HCT116 (cell line): Measurements from ENCODE around the gene RPTOR. TPM values are rescaled to one million over a fixed set of nuclear protein-coding genes. Genes with fewer than 3 reads are reported as not detected.

Experiments used
- ATAC-seq: fragments of 200-7000 bp; cut with Tn5 transposase; 2 replicates; pipeline ENCODE4 v1.9.1; 2020; ENCODE audit warnings: mild to moderate bottlenecking, moderate library complexity
- BruUV-seq: library from RNA; stranded (reverse); fragments of 400-500 nt; replicated peaks from 2 replicates; lab custom pipeline; 2021; lab: Mats Ljungman, UMichigan
- CTCF ChIA-PET: fragments of 300-600 bp; sonication (Branson Sonifier 250); formaldehyde crosslinking; loops from one replicate; lab custom pipeline; 2021; ENCODE audit warnings: antibody characterized with exemption; lab: Charles Lee
- POLR2A ChIA-PET: fragments of 300-600, 350-600 bp; sonication (Branson Sonifier 250); formaldehyde crosslinking; loops from one replicate; lab custom pipeline; 2021; ENCODE audit warnings: antibody characterized with exemption; lab: Charles Lee
- RAD21 ChIA-PET, 2 experiments: fragments of 300-600 bp; sonication (Branson Sonifier 250); formaldehyde crosslinking; loops; one replicate each; lab custom pipeline; 2023; ENCODE audit warnings: low total read pairs in 2 of 2; ENCODE audit not compliant: uncharacterized antibody in 2 of 2, unreplicated experiment in 2 of 2, low non-redundant PET in 1 of 2; lab: Charles Lee
- DNase-seq: peaks from one replicate; pipeline ENCODE4 v3.0.0-alpha.2; 2010; ENCODE audit warnings: low read depth, low spot score
- H2AFZ ChIP-seq: fragments of 200-600 bp; shearing (Covaris generic), sonication (generic); 2 replicates; pipeline ENCODE4 v1.6.1; 2017; ENCODE audit warnings: low read depth, mixed run types, mixed read lengths, antibody characterized with exemption, low read length; ENCODE audit not compliant: poor library complexity, severe bottlenecking
- H3K27ac ChIP-seq: 2 replicates; pipeline ENCODE4 v1.5.1; 2012; ENCODE audit warnings: low read depth, low read length
- H3K27me3 ChIP-seq: fragments of 200-600 bp; sonication (generic); 2 replicates; pipeline ENCODE4 v1.6.1; 2016; ENCODE audit warnings: mixed run types, low read length, mixed read lengths; ENCODE audit not compliant: insufficient read depth
- H3K36me3 ChIP-seq, 2 experiments: fragments of 200-500 bp in 1 of 2; fragments of 200-600 bp in 1 of 2; sonication (Bioruptor generic) in 1 of 2; sonication (generic) in 1 of 2; 2 replicates each; pipeline versions ENCODE4 v1.5.1 to v1.6.1; 2014 to 2016; ENCODE audit warnings: low read length in 2 of 2, inconsistent platforms in 1 of 2, mixed read lengths in 1 of 2, mixed run types in 1 of 2; ENCODE audit not compliant: insufficient read depth in 2 of 2, control insufficient read depth in 1 of 2
- H3K4me1 ChIP-seq, 2 experiments: fragments of 200-600 bp in 1 of 2; sonication (generic) in 1 of 2; 2 replicates each; pipeline versions ENCODE4 v1.5.1 to v1.6.1; 2012 to 2017; ENCODE audit warnings: low read length in 2 of 2, inconsistent platforms in 1 of 2, mild to moderate bottlenecking in 1 of 2, mixed read lengths in 1 of 2, mixed run types in 1 of 2, moderate library complexity in 1 of 2; ENCODE audit not compliant: insufficient read depth in 2 of 2, control insufficient read depth in 1 of 2
- H3K4me2 ChIP-seq: fragments of 200-600 bp; sonication (generic); 2 replicates; pipeline ENCODE4 v1.6.1; 2017; ENCODE audit warnings: mixed run types, low read length, mixed read lengths
- H3K4me3 ChIP-seq, 2 experiments: fragments of 200-600 bp in 1 of 2; sonication (generic) in 1 of 2; replicated peaks in 1 of 2; 2 replicates each; pipeline ENCODE4 v1.5.1; 2011 to 2016; ENCODE audit warnings: low read length in 2 of 2, control low read depth in 1 of 2, low read depth in 1 of 2, mild to moderate bottlenecking in 1 of 2, mixed read lengths in 1 of 2, mixed run types in 1 of 2
- H3K79me2 ChIP-seq: fragments of 200-600 bp; sonication (generic); 2 replicates; pipeline ENCODE4 v1.6.1; 2017; ENCODE audit warnings: mild to moderate bottlenecking, mixed run types, low read length, moderate library complexity, mixed read lengths; ENCODE audit not compliant: insufficient read depth
- H3K9ac ChIP-seq: fragments of 200-600 bp; sonication (generic); 2 replicates; pipeline ENCODE4 v1.6.1; 2016; ENCODE audit warnings: low read length, mixed read lengths
- H3K9me2 ChIP-seq: fragments of 200-600 bp; sonication (generic), shearing (Covaris generic); 2 replicates; pipeline ENCODE4 v1.6.1; 2017; ENCODE audit warnings: mixed run types, mild to moderate bottlenecking, moderate library complexity; ENCODE audit not compliant: insufficient read depth
- H3K9me3 ChIP-seq, 2 experiments: fragments of 200-500 bp in 1 of 2; fragments of 200-600 bp in 1 of 2; sonication (Bioruptor generic) in 1 of 2; sonication (generic) in 1 of 2; 2 replicates each; pipeline ENCODE4 v1.6.1; 2014 to 2017; ENCODE audit warnings: low read length in 2 of 2, mixed read lengths in 2 of 2, inconsistent platforms in 1 of 2, low read depth in 1 of 2, mild to moderate bottlenecking in 1 of 2, mixed run types in 1 of 2, moderate library complexity in 1 of 2; ENCODE audit not compliant: control insufficient read depth in 1 of 2, insufficient read depth in 1 of 2
- H4K20me1 ChIP-seq: fragments of 200-600 bp; sonication (generic), shearing (Covaris generic); 2 replicates; pipeline ENCODE4 v1.6.1; 2017; ENCODE audit warnings: mixed run types, mild to moderate bottlenecking, moderate library complexity; ENCODE audit not compliant: insufficient read depth
- ATF3 ChIP-seq: IDR thresholded peaks from 2 replicates; pipeline ENCODE4 v1.6.1; 2012
- CTCF ChIP-seq, 3 experiments: fragments of 200-600 bp in 1 of 3; sonication (generic) in 1 of 3; IDR thresholded peaks in 2 of 3; conservative IDR thresholded peaks in 1 of 3; 2 replicates each; pipeline ENCODE4 v1.5.1; 2012 to 2017; ENCODE audit warnings: low read depth in 2 of 3, low read length in 2 of 3, antibody characterized with exemption in 1 of 3, borderline replicate concordance in 1 of 3, control low read depth in 1 of 3, mild to moderate bottlenecking in 1 of 3, mixed read lengths in 1 of 3, mixed run types in 1 of 3, moderate library complexity in 1 of 3; ENCODE audit not compliant: insufficient read depth in 1 of 3
- EZH2 ChIP-seq: fragments of 200-600 bp; sonication (generic); IDR thresholded peaks from 2 replicates; pipeline ENCODE4 v1.6.1; 2017; ENCODE audit warnings: antibody characterized with exemption, mixed run types
- EZH2phosphoT487 ChIP-seq: fragments of 200-600 bp; IDR thresholded peaks from 2 replicates; pipeline ENCODE4 v1.6.1; 2018; ENCODE audit warnings: antibody characterized with exemption, borderline replicate concordance
- FOSL1 ChIP-seq: IDR thresholded peaks from 2 replicates; pipeline ENCODE4 v1.6.1; 2012; ENCODE audit warnings: low read depth
- MAX ChIP-seq: IDR thresholded peaks from 2 replicates; pipeline ENCODE4 v1.6.1; 2012
- POLR2A ChIP-seq: IDR thresholded peaks from 2 replicates; pipeline ENCODE4 v1.7.0; 2011; ENCODE audit warnings: borderline replicate concordance; ENCODE audit not compliant: insufficient read depth, insufficient read length; ENCODE audit errors: extremely low read depth
- REST ChIP-seq: IDR thresholded peaks from 2 replicates; pipeline ENCODE4 v1.6.1; 2012; ENCODE audit warnings: low read depth
- TCF7L2 ChIP-seq: IDR thresholded peaks from 2 replicates; pipeline ENCODE4 v1.7.0; 2011; ENCODE audit warnings: borderline replicate concordance, inconsistent platforms; ENCODE audit not compliant: insufficient read depth, insufficient read length; ENCODE audit errors: extremely low read depth
- ZFX ChIP-seq: fragments of 450-650 bp; IDR thresholded peaks from 2 replicates; pipeline ENCODE4 v1.6.1; 2017
- ZNF274 ChIP-seq: fragments of 200-500 bp; sonication (Bioruptor generic); IDR thresholded peaks from 2 replicates; pipeline ENCODE4 v1.6.1; 2014; ENCODE audit warnings: mild to moderate bottlenecking, low read depth, low read length, inconsistent platforms
- intact Hi-C: fragments of 100-400 bp; cut with micrococcal nuclease; formaldehyde crosslinking; loops from 2 replicates; pipeline ENCODE4 v1.10.0; 2022
- total RNA-seq: library from RNA; stranded (reverse); gene quantifications from one replicate; pipeline ENCODE4 v1.2.1, GENCODE V29; 2021; ENCODE audit not compliant: unreplicated experiment

RPTOR gene
- total RNA-seq, 1 experiment from 2014 or later = 69.5 TPM

- ChIA-PET RAD21 (no interaction called here), POLR2A (no interaction called here), CTCF (no interaction called here)
- Histone ChIP-seq H4K20me1 (no peaks in the 10 kb centered on the region), H3K27ac (no peak overlapping the region), H3K36me3 (no peaks in the 10 kb centered on the region), H3K9me2 (no peaks in the 10 kb centered on the region), H3K4me1 (peaks cover 26 to 55% of the 10 kb centered on the region in 2 experiments), H3K27me3 (no peaks in the 10 kb centered on the region), H3K79me2 (no peaks in the 10 kb centered on the region; the same call in 1 of the 2 replicates), H3K4me2 (no peak overlapping the region), H3K9me3 (no peaks in the 10 kb centered on the region), H3K9ac (no peak overlapping the region), H2AFZ (no peak overlapping the region), H3K4me3 (no peak overlapping the region)
- intact Hi-C loops = no loop called here
- TF ChIP-seq ZFX = no peak
- no peak for TF ChIP-seq POLR2A
- TF ChIP-seq MAX = no peak
- no peak for TF ChIP-seq REST
- no peak for TF ChIP-seq ZNF274
- no peak for TF ChIP-seq CTCF (IDR thresholded peaks at IDR 0.05 in 2 of 3, conservative IDR thresholded peaks at IDR 0.05 in 1 of 3; ENCODE audit: borderline replicate concordance in 1 of 3, insufficient read depth in 1 of 3, low read depth in 2 of 3, low read length in 2 of 3)
- no peak for TF ChIP-seq EZH2
- no peak for TF ChIP-seq ATF3
- no peak for TF ChIP-seq EZH2phosphoT487
- TF ChIP-seq TCF7L2 = no peak
- no peak for TF ChIP-seq FOSL1
- ATAC-seq (no peak), DNase-seq (no peak)
- BruUV-seq = no TSS peak
Observed at GRCh38 chr17:80779336-80779735, 234.7 kb downstream of the RPTOR start.
